ENCODE measurements around the gene CFAP99. TPM values are rescaled to one million over a fixed set of nuclear protein-coding genes. Genes with fewer than 3 reads are reported as not detected.

The CFAP99 gene
- total and polyA plus RNA-seq, 9 of the 15 experiments (the other 6 are each of a cell fraction or from before 2014, with no cell fraction given), result 0.07 to 0.18 (median 0.09) TPM; not detected in 6

GRCh38 chr4:2441393-2442174 is 22.8 kb downstream of the CFAP99 start (continued):
- TF ChIP-seq, protein P1, sequence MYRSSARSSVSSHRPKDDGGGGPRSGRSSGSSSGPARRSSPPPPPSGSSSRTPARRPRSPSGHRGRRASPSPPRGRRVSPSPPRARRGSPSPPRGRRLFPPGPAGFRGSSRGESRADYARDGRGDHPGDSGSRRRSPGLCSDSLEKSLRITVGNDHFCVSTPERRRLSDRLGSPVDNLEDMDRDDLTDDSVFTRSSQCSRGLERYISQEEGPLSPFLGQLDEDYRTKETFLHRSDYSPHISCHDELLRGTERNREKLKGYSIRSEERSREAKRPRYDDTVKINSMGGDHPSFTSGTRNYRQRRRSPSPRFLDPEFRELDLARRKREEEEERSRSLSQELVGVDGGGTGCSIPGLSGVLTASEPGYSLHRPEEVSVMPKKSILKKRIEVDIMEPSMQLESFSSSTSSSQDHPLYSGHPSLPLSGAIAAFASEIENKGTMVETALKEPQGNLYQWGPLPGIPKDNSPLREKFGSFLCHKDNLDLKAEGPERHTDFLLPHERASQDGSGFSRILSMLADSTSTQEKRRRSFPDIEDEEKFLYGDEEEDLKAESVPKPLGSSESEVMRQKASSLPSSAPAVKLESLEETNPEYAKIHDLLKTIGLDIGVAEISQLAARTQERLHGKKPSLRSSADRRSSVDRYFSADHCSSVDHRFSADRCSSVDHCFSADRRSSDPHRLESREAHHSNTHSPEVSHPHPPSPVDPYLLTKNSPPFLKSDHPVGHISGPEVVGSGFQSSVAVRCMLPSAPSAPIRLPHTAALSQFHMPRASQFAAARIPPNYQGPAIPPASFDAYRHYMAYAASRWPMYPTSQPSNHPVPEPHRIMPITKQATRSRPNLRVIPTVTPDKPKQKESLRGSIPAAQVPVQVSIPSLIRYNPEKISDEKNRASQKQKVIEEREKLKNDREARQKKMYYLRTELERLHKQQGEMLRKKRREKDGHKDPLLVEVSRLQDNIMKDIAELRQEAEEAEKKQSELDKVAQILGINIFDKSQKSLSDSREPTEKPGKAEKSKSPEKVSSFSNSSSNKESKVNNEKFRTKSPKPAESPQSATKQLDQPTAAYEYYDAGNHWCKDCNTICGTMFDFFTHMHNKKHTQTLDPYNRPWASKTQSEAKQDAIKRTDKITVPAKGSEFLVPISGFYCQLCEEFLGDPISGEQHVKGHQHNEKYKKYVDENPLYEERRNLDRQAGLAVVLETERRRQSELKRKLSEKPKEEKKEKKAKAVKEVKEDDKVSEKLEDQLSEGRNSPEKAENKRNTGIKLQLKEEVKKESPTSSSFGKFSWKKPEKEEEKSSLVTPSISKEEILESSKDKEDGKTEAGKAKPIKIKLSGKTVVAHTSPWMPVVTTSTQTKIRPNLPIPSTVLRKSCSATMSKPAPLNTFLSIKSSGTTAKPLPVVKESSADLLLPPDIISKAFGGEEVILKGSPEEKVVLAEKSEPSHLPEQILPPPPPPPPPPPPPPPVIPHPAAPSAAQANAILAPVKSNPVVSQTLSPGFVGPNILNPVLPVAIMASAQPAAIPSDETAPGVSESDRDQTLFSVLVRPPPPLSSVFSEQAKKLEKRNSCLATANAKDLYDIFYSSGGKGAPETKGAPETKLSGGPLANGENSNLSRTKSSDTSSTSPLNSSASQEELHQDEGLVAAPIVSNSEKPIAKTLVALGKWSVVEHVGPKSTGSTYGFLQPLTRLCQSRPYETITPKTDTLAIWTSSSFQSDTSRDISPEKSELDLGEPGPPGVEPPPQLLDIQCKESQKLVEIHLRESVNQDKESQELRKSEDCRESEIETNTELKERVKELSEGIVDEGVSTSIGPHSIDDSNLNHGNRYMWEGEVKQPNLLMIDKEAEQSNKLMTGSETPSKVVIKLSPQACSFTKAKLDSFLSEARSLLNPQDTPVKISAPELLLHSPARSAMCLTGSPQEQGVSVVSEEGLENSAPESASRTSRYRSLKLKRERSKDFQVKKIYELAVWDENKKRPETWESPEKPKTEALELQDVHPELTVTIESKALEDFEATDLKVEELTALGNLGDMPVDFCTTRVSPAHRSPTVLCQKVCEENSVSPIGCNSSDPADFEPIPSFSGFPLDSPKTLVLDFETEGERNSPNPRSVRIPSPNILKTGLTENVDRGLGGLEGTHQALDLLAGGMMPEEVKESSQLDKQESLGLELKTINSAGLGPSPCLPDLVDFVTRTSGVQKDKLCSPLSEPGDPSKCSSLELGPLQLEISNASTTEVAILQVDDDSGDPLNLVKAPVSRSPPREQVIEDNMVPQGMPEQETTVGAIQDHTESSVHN (IDR thresholded peaks at IDR 0.05; ENCODE audit: borderline replicate concordance in 1 of 2, low read depth in 1 of 2), result no peak
- TF ChIP-seq ZNF766 (CRISPR knock-in tag; conservative IDR thresholded peaks at IDR 0.05) (no peak), RAD21 (CRISPR knock-in tag; conservative IDR thresholded peaks at IDR 0.05 in 1 of 2, IDR thresholded peaks at IDR 0.05 in 1 of 2) (peak; percentile 86 to 98), OTX1 (CRISPR knock-in tag; IDR thresholded peaks at IDR 0.05) (no peak), NR4A1 (CRISPR knock-in tag; IDR thresholded peaks at IDR 0.05) (no peak), NR4A1 (tag; IDR thresholded peaks at IDR 0.05) (no peak; the same call in 1 of the 2 replicates), L3MBTL2 (IDR thresholded peaks at IDR 0.05) (peak; percentile 32), TFAM (CRISPR knock-in tag; conservative IDR thresholded peaks at IDR 0.05) (no peak), GTF2A2 (tag; IDR thresholded peaks at IDR 0.05) (no peak), KAT8 (IDR thresholded peaks at IDR 0.05; ENCODE audit: low read depth) (no peak), SNRNP70 (optimal IDR thresholded peaks at IDR 0.05; ENCODE audit: low read depth, low read length) (no peak)
- TF ChIP-seq, protein P2, sequence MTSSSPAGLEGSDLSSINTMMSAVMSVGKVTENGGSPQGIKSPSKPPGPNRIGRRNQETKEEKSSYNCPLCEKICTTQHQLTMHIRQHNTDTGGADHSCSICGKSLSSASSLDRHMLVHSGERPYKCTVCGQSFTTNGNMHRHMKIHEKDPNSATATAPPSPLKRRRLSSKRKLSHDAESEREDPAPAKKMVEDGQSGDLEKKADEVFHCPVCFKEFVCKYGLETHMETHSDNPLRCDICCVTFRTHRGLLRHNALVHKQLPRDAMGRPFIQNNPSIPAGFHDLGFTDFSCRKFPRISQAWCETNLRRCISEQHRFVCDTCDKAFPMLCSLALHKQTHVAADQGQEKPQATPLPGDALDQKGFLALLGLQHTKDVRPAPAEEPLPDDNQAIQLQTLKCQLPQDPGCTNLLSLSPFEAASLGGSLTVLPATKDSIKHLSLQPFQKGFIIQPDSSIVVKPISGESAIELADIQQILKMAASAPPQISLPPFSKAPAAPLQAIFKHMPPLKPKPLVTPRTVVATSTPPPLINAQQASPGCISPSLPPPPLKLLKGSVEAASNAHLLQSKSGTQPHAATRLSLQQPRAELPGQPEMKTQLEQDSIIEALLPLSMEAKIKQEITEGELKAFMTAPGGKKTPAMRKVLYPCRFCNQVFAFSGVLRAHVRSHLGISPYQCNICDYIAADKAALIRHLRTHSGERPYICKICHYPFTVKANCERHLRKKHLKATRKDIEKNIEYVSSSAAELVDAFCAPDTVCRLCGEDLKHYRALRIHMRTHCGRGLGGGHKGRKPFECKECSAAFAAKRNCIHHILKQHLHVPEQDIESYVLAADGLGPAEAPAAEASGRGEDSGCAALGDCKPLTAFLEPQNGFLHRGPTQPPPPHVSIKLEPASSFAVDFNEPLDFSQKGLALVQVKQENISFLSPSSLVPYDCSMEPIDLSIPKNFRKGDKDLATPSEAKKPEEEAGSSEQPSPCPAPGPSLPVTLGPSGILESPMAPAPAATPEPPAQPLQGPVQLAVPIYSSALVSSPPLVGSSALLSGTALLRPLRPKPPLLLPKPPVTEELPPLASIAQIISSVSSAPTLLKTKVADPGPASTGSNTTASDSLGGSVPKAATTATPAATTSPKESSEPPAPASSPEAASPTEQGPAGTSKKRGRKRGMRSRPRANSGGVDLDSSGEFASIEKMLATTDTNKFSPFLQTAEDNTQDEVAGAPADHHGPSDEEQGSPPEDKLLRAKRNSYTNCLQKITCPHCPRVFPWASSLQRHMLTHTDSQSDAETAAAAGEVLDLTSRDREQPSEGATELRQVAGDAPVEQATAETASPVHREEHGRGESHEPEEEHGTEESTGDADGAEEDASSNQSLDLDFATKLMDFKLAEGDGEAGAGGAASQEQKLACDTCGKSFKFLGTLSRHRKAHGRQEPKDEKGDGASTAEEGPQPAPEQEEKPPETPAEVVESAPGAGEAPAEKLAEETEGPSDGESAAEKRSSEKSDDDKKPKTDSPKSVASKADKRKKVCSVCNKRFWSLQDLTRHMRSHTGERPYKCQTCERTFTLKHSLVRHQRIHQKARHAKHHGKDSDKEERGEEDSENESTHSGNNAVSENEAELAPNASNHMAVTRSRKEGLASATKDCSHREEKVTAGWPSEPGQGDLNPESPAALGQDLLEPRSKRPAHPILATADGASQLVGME (CRISPR knock-in tag; IDR thresholded peaks at IDR 0.05), result 0 out of 2 replicates have a peak, but pooled peaks have one; percentile 43

Data from K562 (cell line).